Measurements from ENCODE around the gene ZNF112. TPM values are rescaled to one million over a fixed set of nuclear protein-coding genes. Genes with fewer than 3 reads are reported as not detected.

The ZNF112 gene
- polyA plus RNA-seq, 2 of the 4 experiments (the other 2 are of a cell fraction): 3.3 to 6.9 TPM

DNA sequence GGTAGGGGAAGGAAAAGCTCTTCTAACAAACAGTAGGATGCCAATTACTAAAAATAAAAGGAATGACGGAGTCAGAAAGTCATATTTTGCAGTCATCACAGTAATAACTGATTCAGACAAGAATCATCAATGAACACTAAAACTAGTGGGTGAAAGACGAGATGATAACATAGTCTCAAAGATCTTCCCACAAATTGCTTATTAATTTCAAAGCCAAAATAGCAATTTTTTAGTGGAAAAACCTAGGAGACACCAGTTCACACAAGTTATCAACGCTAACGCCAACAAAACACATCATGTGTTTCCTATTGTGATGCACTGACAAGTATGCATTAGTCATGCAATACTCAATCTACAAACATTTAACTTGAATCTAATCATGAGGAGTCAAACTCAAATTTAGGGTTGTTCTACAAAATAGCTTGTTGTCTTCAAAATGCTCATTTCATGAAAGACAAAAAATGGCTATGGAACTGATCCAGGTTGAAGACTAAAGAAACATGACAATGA, 78.2 kb downstream of the ZNF112 start (continued):
- TF ChIP-seq, protein P1, sequence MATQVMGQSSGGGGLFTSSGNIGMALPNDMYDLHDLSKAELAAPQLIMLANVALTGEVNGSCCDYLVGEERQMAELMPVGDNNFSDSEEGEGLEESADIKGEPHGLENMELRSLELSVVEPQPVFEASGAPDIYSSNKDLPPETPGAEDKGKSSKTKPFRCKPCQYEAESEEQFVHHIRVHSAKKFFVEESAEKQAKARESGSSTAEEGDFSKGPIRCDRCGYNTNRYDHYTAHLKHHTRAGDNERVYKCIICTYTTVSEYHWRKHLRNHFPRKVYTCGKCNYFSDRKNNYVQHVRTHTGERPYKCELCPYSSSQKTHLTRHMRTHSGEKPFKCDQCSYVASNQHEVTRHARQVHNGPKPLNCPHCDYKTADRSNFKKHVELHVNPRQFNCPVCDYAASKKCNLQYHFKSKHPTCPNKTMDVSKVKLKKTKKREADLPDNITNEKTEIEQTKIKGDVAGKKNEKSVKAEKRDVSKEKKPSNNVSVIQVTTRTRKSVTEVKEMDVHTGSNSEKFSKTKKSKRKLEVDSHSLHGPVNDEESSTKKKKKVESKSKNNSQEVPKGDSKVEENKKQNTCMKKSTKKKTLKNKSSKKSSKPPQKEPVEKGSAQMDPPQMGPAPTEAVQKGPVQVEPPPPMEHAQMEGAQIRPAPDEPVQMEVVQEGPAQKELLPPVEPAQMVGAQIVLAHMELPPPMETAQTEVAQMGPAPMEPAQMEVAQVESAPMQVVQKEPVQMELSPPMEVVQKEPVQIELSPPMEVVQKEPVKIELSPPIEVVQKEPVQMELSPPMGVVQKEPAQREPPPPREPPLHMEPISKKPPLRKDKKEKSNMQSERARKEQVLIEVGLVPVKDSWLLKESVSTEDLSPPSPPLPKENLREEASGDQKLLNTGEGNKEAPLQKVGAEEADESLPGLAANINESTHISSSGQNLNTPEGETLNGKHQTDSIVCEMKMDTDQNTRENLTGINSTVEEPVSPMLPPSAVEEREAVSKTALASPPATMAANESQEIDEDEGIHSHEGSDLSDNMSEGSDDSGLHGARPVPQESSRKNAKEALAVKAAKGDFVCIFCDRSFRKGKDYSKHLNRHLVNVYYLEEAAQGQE (IDR thresholded peaks at IDR 0.05): no peak

DNA sequence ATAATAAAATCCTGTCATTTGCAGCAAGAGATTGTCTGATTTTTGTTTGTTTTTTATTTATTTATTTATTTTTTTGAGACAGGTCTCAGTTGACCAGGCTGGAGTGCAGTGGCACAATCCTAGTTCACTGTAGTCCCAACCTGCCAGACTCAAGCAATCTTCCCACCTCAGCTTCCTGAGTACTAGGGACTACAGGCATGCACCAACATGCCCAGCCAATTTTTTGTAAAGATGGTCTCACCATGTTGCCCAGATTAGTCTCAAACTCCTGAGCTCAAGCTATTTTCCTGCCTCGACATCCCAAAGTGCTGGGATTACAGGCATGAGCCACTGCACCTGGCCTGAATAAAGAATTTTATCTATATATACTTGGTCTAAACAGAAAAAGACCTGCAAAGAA, 79.1 kb downstream of the ZNF112 start:
- Histone ChIP-seq H3K4me3 (no peak overlapping the region), H3K27ac (no peak overlapping the region), H3K4me2 (no peak overlapping the region), H3K9me3 (peaks cover 68% of the 10 kb centered on the region), H3K4me1 (no peaks in the 10 kb centered on the region)
- ChIA-PET CTCF (no interaction called here), POLR2A (no interaction called here)
- ATAC-seq: no peak
- TF ChIP-seq KDM5A (IDR thresholded peaks at IDR 0.05) (no peak), BHLHE40 (IDR thresholded peaks at IDR 0.05; ENCODE audit: low read depth, low read length) (no peak)
- 40% methylated on average over 1 of the region's 1 CpG for WGBS (ENCODE audit: missing lambda C conversion rate)
- no peak for DNase-seq (ENCODE audit: low read depth in 1 of 2, low spot score in 1 of 2)
- no peak for FAIRE-seq

Small RNAs within 50 kb of the gene (small RNA-seq; reads per million reads assigned to genes)
- 0 reads per million in 6 experiments for gene NDUFA3P1

Other genes with a start within 250 kb of the ZNF112 start
- gene ZNF225, start 243.3 kb downstream of the ZNF112 start, polyA plus RNA-seq (2011; rRNA removed): 4.3 TPM in 2 replicates
- gene ZNF225, start 243.3 kb downstream of the ZNF112 start, polyA plus RNA-seq (2017; fragmentation: RNase III; extraction: RNeasy Plus Mini Kit Qiagen cat#74134 plus additional on column Dnase treatment): 3.3 to 3.7 TPM (median 3.3 TPM) in 3 replicates
- gene ZNF234, start 215.1 kb downstream of the ZNF112 start, polyA plus RNA-seq (2011; rRNA removed): 5.8 and 6.2 TPM in 2 replicates
- 4.7 to 5.4 TPM (median 5.1 TPM) in 3 replicates for gene ZNF234, start 215.1 kb downstream of the ZNF112 start, polyA plus RNA-seq (2017; fragmentation: RNase III; extraction: RNeasy Plus Mini Kit Qiagen cat#74134 plus additional on column Dnase treatment)
- gene ZNF226, start 191.6 kb downstream of the ZNF112 start, polyA plus RNA-seq (2011; rRNA removed): 46.3 and 53.2 TPM in 2 replicates
- 26.8 to 27.6 TPM (median 27.2 TPM) in 3 replicates for gene ZNF226, start 191.6 kb downstream of the ZNF112 start, polyA plus RNA-seq (2017; fragmentation: RNase III; extraction: RNeasy Plus Mini Kit Qiagen cat#74134 plus additional on column Dnase treatment)
- gene ZNF227, start 144.1 kb downstream of the ZNF112 start, polyA plus RNA-seq (2011; rRNA removed): 15.8 and 17.1 TPM in 2 replicates
- 10.1 to 10.4 TPM (median 10.1 TPM) in 3 replicates for gene ZNF227, start 144.1 kb downstream of the ZNF112 start, polyA plus RNA-seq (2017; fragmentation: RNase III; extraction: RNeasy Plus Mini Kit Qiagen cat#74134 plus additional on column Dnase treatment)
- gene ZNF233, start 96.8 kb downstream of the ZNF112 start, polyA plus RNA-seq (2011; rRNA removed): 1.9 and 2.1 TPM in 2 replicates
- gene ZNF233, start 96.8 kb downstream of the ZNF112 start, polyA plus RNA-seq (2017; fragmentation: RNase III; extraction: RNeasy Plus Mini Kit Qiagen cat#74134 plus additional on column Dnase treatment): 1.2 to 1.3 TPM (median 1.2 TPM) in 3 replicates
- 7.4 and 8.4 TPM in 2 replicates for gene ZNF235, start 51.7 kb downstream of the ZNF112 start, polyA plus RNA-seq (2011; rRNA removed)
- 3.8 to 4.9 TPM (median 4.2 TPM) in 3 replicates for gene ZNF235, start 51.7 kb downstream of the ZNF112 start, polyA plus RNA-seq (2017; fragmentation: RNase III; extraction: RNeasy Plus Mini Kit Qiagen cat#74134 plus additional on column Dnase treatment)
- 5.7 and 6.4 TPM in 2 replicates for gene ZNF285, start 44.9 kb upstream of the ZNF112 start, polyA plus RNA-seq (2011; rRNA removed)
- gene ZNF285, start 44.9 kb upstream of the ZNF112 start, polyA plus RNA-seq (2017; fragmentation: RNase III; extraction: RNeasy Plus Mini Kit Qiagen cat#74134 plus additional on column Dnase treatment): 2.8 to 4.3 TPM (median 2.9 TPM) in 3 replicates
- gene ZNF229, start 91.8 kb upstream of the ZNF112 start, polyA plus RNA-seq (2011; rRNA removed): 6.7 and 10.0 TPM in 2 replicates
- 5.3 to 5.7 TPM (median 5.5 TPM) in 3 replicates for gene ZNF229, start 91.8 kb upstream of the ZNF112 start, polyA plus RNA-seq (2017; fragmentation: RNase III; extraction: RNeasy Plus Mini Kit Qiagen cat#74134 plus additional on column Dnase treatment)
- gene ZNF180, start 143.8 kb upstream of the ZNF112 start, polyA plus RNA-seq (2011; rRNA removed): 4.1 and 7.7 TPM in 2 replicates
- 8.1 to 8.7 TPM (median 8.1 TPM) in 3 replicates for gene ZNF180, start 143.8 kb upstream of the ZNF112 start, polyA plus RNA-seq (2017; fragmentation: RNase III; extraction: RNeasy Plus Mini Kit Qiagen cat#74134 plus additional on column Dnase treatment)
- gene CEACAM20, start 173.0 kb upstream of the ZNF112 start, polyA plus RNA-seq (2011; rRNA removed): 0.07 and 0.08 TPM in 2 replicates
- gene CEACAM20, start 173.0 kb upstream of the ZNF112 start, polyA plus RNA-seq (2017; fragmentation: RNase III; extraction: RNeasy Plus Mini Kit Qiagen cat#74134 plus additional on column Dnase treatment): 0.05 TPM in 1 of 3 replicates, not detected in the others

Measured in A549 (cell line).